ENCODE results near the gene GPATCH8.

The GPATCH8 gene

DNA sequence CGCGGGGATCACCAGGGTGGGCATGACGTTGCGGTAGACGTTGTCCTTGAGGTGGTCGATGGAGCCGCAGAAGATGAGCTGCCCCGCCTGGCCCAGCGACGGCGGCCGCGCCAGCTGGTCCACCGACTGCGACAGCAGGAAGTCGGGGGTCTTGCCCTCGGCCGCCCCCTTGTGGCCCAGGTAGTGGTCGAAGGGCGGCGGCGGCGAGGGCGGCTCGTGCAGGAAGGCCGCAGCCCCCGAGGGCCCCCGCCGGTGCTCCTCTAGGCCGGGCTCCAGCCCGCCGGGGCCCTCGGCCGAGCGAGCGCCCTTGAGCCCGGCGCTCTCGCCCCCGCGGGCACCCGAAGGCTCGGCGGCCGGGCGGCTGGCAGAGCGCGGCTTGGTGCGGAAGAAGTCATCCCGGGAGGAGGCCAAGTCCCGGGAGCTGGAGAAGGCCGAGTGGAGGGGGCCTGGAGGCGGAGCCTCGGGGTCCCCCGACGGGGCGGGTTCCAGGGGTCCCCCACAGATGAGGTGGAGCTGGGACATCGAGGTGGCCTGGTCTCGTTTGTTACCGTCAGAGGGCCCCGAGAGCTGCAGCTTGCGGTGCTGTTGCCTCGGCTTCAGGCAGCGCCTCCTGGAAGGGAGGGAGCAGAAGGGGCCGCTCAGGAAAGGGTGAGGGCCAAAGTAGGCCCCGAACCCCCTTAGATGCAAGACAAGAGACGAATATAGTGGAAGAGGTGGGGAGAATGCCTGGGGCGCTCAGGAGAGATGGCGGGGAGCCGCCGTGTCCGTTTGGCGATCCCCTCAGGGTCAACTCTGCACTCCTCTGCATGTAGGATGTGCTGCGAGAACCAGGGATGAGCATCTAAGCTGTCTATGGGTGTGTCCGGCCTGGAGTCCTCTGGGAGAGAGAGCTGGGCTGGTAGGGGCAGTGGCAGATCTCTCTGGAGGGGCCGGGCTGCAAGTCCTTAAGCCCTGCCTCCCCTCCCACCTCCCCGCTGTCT is 148.3 kb downstream of the GPATCH8 start:
- DNase-seq (ENCODE audit: low read depth): peak; percentile 48

DNA sequence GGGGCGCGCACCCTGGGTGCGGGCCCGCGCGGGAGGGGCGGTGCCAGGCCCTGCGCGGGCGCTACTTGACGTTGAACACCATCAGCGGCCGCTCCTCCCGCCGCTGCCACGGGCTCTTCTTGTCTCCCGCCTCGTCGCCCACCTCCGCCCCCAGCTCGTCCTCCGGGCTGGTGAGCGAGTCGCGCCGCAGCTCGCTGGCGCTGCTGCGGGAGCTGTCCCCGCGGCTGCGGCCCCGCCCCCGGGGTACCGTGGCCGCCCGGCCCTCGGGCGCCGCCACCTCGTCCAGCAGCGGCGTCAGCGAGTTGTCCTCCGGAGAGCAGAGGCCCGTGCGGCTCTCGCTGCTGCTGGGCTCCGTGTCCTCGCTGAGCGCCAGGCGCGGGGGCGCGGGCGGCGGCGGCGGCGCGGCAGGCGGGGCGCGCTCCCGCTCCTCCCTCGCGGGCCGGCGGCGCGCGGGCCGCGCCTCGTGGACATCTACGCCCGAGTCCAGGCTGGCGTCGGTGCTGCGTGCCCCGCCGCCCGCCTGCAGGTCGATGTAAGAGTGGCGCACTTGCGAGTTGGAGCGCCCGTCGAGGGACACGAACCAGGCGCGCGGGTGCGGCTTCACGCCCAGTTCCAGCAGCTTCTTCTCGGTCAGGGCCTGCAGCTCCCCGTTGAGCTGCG is 149.4 kb downstream of the GPATCH8 start:
- no peak for DNase-seq (ENCODE audit: low read depth)

DNA sequence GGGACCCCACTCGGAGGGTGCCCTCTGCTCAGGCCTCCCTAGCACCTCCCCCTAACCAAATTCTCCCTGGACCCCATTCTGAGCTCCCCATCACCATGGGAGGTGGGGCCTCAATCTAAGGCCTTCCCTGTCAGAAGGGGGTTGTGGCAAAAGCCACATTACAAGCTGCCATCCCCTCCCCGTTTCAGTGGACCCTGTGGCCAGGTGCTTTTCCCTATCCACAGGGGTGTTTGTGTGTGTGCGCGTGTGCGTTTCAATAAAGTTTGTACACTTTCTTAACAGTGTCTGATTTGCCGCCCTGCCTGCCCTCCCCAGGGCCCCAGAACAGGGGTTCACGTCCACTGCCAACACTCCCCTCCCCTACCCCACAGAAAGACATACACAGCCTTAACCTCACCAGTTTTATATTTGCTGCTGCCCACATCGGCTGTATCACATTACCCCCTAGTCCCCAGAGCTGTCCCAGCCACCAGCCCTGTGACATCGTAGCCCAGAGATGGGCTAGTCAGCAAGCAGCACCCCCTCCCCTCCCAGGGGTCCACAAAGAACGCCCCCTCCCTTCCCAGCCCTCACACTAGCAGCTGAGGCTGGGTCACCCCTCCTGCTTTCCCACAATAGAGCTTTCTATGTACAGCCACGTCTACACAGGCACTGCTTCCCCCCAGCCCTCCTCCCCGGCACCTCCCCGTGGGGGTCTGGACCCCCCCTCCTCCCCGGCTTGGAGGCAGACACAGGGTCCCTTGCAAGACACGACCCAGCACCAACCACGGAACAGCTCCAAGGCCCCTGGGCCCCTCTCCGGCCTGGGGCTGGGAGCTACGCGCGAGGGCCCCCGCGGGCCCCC is 150.2 kb downstream of the GPATCH8 start:
- no peak for DNase-seq (ENCODE audit: low read depth)

DNA sequence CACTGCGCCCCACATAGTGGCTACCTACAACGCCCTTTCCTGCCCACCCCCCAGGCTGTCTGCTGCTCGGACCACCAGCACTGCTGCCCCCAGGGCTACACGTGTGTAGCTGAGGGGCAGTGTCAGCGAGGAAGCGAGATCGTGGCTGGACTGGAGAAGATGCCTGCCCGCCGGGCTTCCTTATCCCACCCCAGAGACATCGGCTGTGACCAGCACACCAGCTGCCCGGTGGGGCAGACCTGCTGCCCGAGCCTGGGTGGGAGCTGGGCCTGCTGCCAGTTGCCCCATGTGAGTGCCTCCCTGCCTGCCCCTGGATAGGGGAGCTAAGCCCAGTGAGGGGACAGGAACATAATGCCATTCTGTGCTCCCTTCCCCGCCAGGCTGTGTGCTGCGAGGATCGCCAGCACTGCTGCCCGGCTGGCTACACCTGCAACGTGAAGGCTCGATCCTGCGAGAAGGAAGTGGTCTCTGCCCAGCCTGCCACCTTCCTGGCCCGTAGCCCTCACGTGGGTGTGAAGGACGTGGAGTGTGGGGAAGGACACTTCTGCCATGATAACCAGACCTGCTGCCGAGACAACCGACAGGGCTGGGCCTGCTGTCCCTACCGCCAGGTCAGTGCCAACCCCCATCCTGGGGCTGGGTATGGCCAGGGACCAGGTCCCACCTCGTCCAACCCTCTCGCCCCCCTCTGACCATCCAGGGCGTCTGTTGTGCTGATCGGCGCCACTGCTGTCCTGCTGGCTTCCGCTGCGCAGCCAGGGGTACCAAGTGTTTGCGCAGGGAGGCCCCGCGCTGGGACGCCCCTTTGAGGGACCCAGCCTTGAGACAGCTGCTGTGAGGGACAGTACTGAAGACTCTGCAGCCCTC is 151.0 kb downstream of the GPATCH8 start:
- no peak for DNase-seq (ENCODE audit: low read depth)

DNA sequence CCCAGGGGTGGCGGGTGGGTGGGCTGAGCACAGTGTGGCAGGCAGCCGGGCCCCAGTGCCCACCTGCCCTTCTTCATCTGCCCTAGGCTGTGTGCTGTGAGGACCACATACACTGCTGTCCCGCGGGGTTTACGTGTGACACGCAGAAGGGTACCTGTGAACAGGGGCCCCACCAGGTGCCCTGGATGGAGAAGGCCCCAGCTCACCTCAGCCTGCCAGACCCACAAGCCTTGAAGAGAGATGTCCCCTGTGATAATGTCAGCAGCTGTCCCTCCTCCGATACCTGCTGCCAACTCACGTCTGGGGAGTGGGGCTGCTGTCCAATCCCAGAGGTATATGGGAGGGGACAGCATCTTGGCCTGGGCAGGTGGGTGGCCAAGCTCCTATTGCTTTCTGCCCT is 151.7 kb downstream of the GPATCH8 start:
- no peak for DNase-seq (ENCODE audit: low read depth)

DNA sequence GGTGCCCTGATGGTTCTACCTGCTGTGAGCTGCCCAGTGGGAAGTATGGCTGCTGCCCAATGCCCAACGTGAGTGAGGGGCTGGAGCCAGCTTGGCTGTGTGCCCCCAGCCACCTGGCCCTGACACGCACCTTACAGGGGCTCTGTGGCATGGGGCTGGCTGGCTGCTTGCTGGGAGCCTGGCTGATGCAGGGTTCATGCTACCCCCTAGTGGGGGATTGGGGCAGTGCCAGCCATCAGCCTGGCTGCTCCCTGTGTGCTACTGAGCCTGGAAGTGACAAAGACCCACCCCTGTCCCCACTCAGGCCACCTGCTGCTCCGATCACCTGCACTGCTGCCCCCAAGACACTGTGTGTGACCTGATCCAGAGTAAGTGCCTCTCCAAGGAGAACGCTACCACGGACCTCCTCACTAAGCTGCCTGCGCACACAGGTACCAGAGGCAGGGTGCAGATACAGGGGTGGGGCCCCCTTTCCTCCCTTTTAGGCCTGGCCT is 152.4 kb downstream of the GPATCH8 start:
- peak; percentile 66 for DNase-seq (ENCODE audit: low read depth)

- DNase-seq (ENCODE audit: low read depth): no peak
Measured at GRCh38 chr17:44349553-44350070, 153.6 kb downstream of the GPATCH8 start.

GRCh38 chr17:44348988-44349364 is 154.2 kb downstream of the GPATCH8 start:
- DNase-seq (ENCODE audit: low read depth): no peak

- no peak for DNase-seq (ENCODE audit: low read depth)
Measured at GRCh38 chr17:44348234-44348987, 154.8 kb downstream of the GPATCH8 start.

Measured in stimulated activated CD4-positive, alpha-beta T cell treated with anti-CD3 and anti-CD28 coated beads, Interleukin-2, amount 100 ng/mL, for 4 hours (primary cell).